HFF-Myc (cell line): ENCODE measurements around the gene KIF16B.

Source experiments
- DNase-seq: peaks from one replicate; pipeline ENCODE4 v3.0.0-alpha.2; 2011; ENCODE audit warnings: low read depth; ENCODE audit errors: extremely low read depth
- H3K4me3 ChIP-seq: replicated peaks from 2 replicates; pipeline ENCODE4 v1.5.1; 2011; ENCODE audit warnings: low read depth, mild to moderate bottlenecking, control low read depth, low read length
- TF ChIP-seq, protein P1 (sequence below): IDR thresholded peaks from 2 replicates; pipeline ENCODE4 v1.5.1; 2012; ENCODE audit warnings: mild to moderate bottlenecking, low read depth, low read length, control low read depth; ENCODE audit errors: missing control alignments

Gene KIF16B

GRCh38 chr20:16485401-16485800 is 87.8 kb downstream of the KIF16B start:
- DNase-seq, result no peak
- H3K4me3 ChIP-seq, result no peak overlapping the region
- TF ChIP-seq, protein P1, sequence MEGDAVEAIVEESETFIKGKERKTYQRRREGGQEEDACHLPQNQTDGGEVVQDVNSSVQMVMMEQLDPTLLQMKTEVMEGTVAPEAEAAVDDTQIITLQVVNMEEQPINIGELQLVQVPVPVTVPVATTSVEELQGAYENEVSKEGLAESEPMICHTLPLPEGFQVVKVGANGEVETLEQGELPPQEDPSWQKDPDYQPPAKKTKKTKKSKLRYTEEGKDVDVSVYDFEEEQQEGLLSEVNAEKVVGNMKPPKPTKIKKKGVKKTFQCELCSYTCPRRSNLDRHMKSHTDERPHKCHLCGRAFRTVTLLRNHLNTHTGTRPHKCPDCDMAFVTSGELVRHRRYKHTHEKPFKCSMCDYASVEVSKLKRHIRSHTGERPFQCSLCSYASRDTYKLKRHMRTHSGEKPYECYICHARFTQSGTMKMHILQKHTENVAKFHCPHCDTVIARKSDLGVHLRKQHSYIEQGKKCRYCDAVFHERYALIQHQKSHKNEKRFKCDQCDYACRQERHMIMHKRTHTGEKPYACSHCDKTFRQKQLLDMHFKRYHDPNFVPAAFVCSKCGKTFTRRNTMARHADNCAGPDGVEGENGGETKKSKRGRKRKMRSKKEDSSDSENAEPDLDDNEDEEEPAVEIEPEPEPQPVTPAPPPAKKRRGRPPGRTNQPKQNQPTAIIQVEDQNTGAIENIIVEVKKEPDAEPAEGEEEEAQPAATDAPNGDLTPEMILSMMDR, result no peak

DNA sequence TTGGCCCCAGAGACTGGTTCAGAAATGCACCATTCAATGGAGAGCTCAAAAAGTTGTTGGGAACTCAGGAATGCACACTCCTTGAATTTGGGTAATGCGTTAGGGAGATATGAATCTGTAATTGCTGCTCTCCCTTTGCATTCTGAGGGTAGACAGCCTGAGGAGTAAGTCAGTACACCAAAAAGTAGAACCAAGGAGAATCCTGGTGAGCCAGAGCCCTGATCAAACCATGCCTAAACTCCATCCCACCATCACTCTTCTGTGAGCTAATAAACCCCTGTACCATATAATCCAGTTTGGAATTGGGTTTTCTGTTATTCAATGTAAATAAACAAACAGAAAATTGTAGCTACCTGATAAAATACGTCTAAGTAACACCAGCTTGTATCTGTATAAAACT is 90.2 kb downstream of the KIF16B start:
- TF ChIP-seq, protein P1, result no peak
- no peak for DNase-seq
- H3K4me3 ChIP-seq, result no peak overlapping the region

- no peak overlapping the region for H3K4me3 ChIP-seq
- TF ChIP-seq, protein P1, result no peak
- no peak for DNase-seq
Measured at GRCh38 chr20:16481977-16482376, 91.3 kb downstream of the KIF16B start.

- TF ChIP-seq, protein P1, result no peak
- H3K4me3 ChIP-seq, result no peak overlapping the region
- DNase-seq, result no peak
Measured at GRCh38 chr20:16479666-16480065, 93.6 kb downstream of the KIF16B start.

DNA sequence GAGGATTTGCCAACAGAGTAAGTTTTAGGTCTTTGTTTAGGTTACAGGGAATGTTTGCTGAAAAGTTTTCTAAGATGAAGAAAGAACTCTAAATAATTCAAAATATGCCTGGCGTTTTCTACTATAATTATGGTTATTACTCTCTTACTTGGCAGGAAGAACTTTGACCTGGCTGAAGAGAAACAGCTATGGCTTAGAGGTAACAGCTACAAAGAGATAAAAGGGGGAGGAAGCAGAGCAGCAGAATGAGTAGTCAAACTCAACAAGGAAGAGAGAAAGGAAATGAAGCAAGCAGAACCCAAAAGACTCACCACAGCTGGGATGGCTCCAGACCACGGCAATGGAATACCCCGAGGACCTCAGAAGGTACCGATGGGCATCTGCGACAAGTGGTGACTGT is 95.6 kb downstream of the KIF16B start:
- no peak for DNase-seq
- TF ChIP-seq, protein P1, result no peak
- no peak overlapping the region for H3K4me3 ChIP-seq

- H3K4me3 ChIP-seq, result no peak overlapping the region
- TF ChIP-seq, protein P1, result peak; percentile 52
- DNase-seq, result no peak
Measured at GRCh38 chr20:16476032-16476431, 97.2 kb downstream of the KIF16B start.

GRCh38 chr20:16475225-16475624 is 98.0 kb downstream of the KIF16B start:
- no peak for DNase-seq
- no peak overlapping the region for H3K4me3 ChIP-seq
- TF ChIP-seq, protein P1, result no peak
